HG02642 (cell line): ENCODE measurements around the gene ALDH2.
"Not testable (repeated sequence)": the region's sequence is repeated elsewhere in the genome, so short reads cannot be mapped to it uniquely, and the experiment has no call there.

Experiments
- ATAC-seq: cut with Tn5 transposase; IDR thresholded peaks from one replicate; pipeline ENCODE4 v1.9.1; 2021; ENCODE audit warnings: mild to moderate bottlenecking; ENCODE audit not compliant: unreplicated experiment, poor library complexity

Gene ALDH2

DNA sequence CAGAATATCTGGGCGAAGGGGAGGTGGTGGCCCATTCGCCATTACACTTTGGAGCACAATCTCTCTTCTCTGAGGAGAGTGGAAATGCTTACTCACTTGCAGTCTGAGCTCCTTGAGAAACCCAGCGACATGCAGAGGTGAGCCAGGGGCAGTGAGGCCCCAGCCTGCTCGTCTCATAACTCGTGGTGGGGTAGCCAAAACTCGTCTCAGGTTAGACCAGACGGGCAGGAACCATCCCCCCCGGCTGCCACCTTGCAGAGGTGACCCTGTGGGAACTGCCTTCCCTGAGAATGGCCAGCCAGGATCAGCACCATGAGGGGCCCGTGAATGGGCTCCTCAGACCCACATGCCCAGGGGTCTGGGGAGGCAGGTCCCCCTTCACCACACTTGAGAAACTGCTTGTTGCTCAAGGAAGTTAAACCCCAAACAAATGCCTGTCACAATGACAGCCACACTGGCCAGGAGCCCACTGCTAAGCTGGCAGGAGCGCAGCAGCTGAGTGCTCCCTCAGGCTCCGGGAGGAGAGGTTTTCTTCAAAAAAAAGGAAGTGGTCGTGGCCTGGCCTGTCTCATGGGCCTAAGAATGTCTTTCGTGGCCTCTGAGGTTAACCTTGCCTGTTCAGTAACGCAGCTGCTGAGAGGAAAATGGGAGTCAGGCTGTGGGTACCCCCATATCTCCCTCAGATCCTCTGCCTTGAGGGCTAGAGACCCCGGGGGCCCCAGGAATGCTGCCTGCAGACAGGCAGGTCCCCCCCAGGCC lies 9.2 kb upstream of the ALDH2 start:
- ATAC-seq, result no peak

DNA sequence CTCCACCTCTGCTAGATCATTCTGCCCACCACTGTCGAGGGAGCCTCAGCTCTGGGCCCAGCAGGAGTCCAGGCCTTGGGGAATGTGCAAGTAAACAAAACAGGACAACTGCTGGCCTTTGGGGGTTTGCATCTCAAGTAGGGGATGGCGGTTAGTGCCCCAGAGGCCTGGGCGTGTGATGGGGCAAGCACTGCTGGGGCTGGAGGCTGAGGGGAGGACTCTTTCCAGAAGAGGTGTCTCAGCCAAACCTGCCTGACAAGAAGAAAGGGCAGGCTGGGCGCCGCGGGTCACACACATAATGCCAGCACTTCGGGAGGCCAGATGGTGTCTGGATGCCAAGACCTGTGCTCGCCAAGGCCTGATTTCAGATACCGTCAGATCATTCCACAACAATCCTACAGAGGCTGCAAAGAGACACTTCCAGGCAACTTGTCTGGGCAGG lies 8.6 kb upstream of the ALDH2 start:
- no peak for ATAC-seq

DNA sequence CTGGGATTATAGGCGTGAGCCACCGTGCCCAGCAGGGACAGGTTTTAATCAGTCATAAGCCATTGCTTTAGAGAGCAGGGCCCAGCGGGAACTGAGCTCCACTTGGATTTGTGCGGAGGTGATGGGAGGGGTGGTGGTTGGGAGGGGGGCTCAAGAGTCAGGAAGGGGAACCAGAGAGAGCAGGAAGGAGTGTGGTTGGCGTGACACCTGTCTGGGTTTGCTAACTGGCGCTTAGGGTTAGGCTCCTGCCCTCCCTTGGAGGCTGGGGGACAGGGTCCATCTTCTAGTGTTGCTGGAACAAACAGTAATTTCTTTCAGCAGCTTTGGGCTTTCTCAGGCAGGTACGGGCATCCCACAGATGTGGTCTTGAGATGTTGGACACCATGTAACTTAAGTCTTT lies 7.5 kb upstream of the ALDH2 start:
- ATAC-seq, result no peak

DNA sequence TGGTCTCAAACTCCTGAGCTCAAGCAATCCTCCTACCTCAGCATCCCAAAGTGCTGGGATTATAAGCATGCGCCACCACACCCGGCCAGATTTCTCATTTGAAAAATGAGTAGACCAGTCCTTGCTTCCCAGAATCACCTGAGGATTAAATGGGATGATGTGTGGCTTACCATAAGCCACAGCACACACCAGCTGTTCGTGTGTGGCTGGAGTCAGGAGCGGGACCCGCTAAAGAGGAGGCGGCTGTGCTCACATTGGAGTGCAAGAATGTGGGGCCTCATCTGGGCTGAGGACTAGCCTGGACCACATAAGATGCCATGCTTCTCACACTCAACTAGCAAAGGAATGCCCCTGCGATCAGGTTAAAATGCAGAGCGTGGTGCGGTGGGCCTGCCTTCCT lies 6.7 kb upstream of the ALDH2 start:
- no peak for ATAC-seq

DNA sequence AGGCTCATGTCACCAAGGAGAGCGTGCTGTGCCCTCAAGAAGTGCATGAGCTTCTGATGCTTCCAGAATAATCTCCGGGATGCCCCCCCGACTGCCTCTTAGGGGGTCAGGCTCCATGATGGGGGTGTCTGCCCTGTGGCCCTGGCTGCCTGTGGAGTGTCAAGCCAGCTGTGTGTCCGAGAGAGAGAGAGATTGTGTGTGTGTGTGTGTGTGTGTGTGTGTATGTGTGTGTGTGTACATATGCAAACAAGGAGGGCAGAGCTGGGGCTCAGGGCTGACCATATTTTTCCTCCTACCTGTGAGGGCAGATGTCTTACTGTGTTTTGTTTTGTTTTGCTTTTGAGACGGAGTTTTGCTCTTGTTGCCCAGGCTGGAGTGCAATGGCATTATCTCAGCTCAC lies 5.6 kb upstream of the ALDH2 start:
- ATAC-seq, result no peak

DNA sequence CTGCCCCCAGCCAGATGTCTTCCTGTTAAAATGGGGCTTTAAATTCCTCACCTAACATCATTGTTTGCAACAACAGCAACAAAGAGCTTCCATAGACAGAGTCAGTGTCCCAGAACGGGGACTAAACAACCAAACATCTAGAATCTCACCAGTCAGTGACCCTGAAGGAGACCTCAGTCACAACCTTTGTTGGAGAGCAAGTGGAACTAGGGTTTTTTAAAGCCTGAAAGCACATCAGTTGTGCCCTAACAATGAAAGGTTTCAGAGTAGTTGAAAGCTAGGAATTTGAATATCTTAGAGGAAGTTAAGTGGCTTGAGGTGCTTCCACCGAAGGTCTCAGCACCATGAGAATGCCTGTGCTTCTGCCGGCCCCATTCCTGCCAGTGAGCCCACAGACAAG lies 5.0 kb upstream of the ALDH2 start:
- no peak for ATAC-seq

DNA sequence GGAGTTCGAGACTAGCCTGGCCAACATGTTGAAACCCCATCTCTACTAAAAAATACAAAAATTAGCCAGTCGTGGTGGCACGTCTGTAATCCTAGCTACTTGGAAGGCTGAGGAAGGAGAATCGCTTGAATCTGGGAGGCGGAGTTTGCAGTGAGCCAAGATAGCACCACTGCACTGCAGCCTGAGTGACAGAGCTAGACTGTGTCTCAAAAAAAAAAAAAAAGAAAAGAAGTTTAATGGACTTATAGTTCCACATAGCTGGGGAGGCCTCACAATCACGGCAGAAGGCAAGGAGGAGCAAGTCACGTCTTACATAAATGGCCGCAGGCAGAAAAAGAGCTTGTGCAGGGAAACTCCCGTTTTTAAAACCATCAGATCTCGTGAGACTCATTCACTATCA lies 3.2 kb upstream of the ALDH2 start:
- ATAC-seq, result not testable (repeated sequence)

DNA sequence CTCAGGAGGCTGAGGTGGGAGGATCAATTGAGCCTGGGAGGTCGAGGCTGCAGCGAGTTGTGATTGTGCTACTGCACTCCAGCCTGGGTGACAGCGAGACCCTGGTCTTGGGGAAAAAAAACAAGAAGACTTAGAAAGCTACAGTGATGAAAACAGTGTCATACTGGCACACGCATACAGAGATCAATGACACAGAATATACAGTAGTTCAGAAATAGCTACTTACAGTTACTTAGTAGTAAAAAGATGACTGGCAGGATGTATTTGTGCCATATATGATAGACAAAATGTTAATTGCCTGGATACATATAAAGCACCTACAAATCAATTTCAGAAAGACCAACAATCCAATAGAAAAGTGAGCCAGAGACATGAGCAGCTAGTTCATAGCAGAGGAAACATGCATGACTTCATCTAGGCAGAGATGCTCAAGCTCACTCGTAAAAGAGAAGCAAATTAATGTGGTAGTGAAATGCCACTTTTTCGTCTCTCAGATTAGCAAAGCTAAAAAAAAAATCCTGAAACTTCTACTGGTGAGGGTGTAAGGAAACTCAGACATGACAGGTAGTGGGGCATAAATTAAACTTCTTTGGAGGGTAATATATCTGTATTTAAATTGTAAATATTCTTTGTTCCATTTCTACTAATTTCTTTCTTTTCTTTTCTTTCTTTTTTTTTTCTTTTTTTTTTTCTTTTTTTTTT lies 2.5 kb upstream of the ALDH2 start:
- ATAC-seq, result no peak

DNA sequence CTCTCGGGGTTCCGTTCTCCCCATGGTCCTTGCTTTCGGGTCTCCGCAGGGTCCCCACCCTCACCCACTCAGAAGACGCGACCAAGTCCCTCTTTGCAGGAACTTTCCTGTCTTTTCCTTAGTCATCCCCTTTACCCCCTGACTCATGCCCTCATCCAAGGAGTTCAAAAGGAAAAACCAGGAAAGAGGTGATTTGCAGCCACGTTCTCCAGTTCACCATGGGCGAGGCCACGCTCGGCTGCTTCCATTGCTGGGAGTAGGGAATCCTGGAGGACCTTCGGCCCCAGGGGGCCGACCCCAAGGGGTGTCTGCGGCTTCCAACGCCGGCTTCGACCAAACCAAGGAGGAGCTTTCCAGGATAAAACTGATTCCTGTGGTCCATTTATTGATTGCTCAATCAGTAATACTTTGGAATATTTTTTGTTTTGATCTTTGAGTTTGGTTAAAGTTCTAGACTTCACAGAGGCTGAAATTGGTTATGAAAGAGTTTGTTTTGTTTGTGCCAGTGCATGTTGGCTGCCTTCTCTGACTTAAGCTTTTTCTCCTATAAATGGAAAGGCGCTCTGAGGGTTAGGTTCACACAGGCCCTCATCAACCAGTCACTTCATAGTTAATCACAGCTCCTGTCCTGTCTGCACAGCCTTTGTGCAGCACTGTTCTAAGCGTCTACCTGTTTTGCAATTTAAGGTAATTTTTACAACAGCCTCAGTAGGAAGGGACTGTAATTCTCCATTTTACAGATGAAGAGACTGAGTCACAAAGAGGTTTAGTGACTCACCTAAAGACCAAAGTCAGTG lies 827 bp downstream of the ALDH2 start:
- ATAC-seq, result no peak

DNA sequence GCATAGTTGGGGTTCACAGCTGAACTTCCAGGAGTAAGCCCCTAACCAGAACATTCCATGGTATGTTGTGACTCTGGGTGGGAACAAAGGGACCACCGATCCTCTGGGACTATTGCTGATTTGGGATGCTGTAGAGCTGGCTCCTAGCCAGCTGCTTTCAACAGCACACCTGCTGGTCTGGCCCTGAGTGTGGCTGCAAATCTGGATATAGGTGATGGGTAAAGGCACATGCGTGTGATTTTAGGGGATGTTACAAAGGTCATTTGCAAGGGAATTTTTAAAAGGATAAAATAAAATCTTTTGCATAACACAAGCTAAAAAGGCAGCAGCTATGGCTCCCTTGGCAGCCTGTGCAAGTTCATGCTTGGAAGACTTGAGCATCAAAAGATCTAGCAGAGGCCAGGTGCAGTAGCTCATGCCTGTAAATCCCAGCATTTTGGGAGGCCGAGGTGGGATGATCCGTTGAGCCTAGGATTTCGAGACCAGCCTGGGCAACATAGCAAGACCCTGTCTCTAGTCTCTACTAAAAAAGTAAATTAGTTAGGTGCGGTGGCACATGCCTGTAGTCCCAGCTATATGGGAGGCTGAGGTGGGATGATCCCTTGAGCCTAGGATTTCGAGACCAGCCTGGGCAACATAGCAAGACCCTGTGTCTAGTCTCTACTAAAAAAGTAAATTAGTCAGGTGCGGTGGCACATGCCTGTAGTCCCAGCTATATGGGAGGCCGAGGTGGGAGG lies 1.6 kb downstream of the ALDH2 start:
- ATAC-seq, result no peak

DNA sequence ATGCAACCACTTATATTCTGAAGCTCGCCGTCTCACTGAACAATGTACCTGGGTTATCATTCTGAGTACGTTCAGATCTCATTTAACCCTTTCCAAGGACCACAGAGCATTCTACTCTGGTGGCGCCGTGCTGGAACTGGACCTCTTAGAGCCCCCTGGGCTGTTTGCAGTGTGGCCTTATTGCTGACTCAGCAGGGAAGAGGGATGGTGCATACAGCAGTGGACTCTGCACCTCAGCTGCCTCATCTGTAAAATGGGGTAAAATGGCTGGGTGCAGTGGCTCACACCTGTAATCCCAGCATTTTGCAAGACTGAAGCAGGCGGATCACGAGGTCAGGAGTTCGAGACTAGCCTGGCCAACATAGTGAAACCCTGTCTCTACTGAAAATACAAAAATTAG lies 2.9 kb downstream of the ALDH2 start:
- no peak for ATAC-seq

DNA sequence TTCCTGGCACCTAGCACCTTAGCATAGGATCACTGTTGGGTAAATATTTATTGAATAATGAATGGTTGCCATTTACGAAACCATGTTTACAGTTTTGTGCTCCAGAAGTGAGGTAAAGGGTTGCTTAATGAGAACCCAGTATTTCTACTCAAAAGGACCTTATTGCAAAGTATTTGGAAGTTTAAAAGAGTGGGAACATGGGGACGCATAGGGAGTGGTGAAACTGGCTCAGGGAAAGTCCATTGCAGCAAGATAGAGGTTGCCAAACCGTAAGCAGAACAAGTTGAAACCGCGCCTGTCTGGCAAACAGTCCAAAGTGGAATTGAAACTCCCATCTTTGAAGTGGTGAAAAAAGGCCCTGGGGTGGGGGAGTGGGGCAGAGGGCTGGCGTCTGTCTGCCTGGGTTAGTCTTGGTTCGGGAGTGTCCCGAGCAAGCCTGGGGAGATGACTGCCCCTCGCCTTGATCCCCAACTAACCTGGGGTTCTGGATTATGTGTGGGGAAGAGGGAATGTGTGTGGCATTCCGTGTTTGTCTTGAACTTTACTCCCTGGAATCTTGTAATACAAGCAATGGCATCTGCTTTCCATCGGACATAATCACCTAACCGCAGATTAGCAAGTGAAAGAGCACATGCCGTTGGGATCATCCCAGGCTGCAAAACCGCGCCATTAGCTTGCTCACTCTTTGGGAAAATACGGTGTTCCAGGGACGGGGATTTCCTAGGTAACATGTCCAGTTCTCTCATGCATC lies 7.2 kb downstream of the ALDH2 start:
- peak; percentile 57 for ATAC-seq

DNA sequence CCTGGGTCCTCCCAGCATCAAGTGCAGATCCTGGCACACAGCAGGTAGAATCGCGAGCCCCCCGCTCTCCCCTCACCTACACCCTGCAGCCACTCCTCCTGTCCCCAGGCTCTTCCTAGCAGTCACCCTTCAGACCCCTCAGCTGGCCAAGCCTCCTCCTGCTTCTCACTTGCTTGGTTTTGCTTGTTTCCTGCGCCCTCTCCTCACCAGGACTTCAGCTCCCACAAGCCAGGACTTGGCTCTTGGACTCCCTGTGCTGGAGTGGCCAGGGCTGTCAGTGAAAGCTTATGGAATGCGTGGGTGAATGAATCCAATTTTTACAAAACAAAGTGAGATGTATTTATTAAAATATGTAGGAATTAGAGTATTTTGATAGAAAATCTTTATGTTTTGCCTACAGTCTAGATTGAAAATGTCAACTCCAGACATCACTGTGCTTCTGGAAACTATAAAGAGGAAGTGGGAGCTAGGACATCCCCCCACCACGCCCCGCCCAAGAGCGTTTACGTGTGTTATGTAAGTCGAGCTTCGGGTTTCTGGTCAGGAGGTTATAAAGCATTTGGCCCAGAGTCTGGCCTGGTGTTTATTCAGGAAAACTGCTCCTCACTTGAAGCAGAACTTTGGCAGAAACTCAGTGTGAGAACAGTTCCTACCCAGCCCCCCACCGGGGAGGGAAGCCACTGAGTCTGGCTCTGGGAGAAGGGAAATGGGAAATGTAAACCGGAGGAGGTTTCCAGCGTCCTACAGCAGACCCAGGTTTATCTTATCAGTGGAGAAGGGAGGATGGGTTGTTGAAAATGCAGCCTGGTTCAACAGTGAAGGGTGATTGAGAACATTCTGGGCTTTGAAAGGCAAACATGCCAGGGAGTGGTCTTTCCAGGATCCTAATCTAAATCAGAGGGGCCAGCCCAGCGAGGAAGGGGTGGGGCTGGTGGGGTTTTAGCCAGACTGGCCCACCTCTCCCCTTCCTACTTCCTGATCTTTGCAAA lies 8.8 kb downstream of the ALDH2 start:
- peak; percentile 53 for ATAC-seq

DNA sequence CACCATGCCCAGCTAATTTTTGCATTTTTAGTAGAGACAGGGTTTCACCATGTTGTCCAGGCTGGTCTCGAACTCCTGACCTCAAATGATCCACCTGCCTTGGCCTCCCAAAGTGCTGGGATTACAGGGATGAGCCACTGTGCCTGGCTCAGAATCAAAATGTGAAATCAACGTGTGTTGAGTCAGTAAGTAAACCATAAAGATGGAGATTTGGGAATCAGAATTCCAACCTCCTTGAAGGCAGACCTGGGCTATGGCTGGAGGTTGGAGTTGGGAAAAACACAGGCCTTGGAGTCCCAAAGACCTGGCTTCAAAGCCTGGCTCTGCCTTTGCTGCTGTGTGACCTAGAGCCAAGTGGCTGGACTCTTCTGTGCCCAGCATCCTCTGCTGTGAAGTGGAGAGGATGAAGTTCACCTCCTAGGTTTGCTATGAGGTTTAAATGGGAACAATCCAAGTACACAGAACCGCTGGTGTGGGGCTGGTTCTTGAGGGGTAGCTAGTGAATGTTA lies 10.2 kb downstream of the ALDH2 start:
- no peak for ATAC-seq

DNA sequence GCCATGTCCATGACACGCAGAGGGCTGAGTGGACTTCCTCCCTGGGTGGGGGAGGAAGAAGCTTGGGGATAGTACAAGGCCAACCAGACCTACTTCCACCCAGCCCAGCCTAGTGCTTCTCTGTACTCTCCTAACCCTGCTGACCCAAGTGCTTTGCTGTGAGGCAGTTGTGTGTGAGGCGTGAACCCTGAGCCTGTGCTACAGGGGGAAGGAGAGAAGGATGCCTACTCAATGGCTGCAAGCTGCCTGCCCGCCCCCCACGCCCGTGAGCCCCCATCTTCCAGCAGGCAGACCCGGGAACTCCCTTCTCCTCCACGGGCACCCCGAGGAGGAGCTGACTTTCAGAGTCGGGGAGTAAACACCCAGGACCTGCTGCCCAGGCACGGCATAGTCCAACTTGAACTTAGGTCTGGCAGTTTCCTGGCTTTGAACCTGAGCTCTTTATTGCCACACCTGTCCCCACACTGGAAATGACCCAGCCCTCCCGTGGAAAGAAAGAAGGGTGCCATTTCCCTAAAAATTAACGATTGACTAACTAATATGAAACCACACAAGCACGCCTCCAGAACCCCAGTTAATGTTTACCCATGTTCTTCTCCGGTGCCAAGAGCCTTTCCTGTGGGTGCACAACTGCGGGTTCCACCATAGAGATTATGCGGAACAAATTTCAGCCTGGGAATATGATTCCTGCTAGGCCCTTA lies 10.8 kb downstream of the ALDH2 start:
- no peak for ATAC-seq

DNA sequence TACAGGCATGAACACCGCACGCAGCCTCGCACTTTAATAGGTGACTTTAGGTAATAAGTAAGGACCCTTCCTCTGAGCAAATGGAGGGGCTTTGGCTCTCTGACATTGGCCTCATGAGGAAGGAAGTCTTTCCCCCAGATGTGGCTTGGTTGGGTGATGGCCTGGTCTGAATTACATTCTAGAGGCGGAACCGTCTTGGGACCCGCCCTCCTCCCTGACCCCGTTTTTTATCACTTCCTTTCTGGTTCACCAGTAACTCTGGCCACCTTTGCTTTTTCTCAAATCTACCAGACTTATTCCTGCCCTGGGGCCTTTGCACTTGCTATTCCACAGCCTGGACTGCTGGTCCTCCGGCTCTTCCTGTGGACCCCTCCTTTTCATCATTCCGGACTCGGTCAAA lies 13.4 kb downstream of the ALDH2 start:
- ATAC-seq, result no peak

DNA sequence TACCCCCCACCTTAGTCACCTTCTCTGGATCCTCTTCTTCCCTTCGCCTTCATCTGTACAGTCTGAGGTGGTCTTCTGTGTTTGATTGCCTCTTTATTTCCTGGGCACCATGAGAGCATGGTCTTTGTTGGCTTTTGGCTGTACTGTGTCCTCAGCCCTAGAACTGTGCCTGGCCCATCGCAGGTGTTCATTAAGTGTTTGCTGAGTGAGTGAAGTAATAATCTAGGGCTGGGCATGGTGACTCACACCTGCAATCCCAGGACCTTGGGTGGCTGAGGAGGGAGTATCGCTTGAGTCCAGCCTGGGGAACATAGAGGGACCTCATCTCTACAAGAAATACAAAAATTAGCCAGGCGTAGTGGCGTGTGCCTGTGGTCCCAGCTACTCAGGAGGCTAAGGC lies 13.9 kb downstream of the ALDH2 start:
- no peak for ATAC-seq

DNA sequence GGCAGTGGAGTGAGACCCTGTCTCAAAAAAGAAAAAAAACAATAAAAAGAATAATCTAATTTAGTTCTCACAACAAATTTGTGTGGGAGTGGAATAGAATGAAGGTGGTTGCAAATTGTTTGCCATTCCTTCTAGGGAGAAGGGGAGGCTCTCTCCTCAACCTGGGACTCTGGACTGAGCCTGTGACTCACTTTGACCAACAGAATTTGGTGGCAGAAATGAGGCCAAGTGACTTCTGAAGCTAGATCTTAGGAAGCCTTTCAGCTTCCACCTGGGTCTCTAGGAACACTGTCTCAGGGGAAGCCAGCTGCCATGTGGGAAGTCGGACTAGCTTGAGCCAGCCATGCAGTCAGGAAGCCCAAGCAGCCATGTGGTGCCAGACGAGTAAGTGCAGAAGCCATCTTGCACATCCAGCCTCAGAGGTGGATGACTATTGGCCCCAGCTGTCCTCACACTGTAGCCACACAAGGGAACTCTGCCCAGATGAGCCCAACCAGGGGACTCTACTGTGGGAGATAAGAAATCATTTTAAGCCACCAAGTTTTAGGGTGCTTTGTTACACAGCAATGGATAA lies 14.4 kb downstream of the ALDH2 start:
- ATAC-seq, result no peak
